Spleen (tissue), 11 donors: Measurements from ENCODE around the gene SPDYE3. TPM values are rescaled to one million over a fixed set of nuclear protein-coding genes. Genes with fewer than 3 reads are reported as not detected.

ENCODE experiments used
- polyA plus RNA-seq, 3 donors: library from polyadenylated mRNA; stranded (reverse); fragments of 200-250 nt; gene quantifications; one replicate each; pipeline ENCODE4 v1.2.1, GENCODE V29; 2013
- small RNA-seq, 4 donors: library from RNA; depleted of rRNA; stranded (forward); fragments of <200 nt; gene quantifications; one replicate each; pipeline ENCODE3, GENCODE V24; 2016
- total RNA-seq, 7 donors: library from RNA; depleted of rRNA in 3 of 7; stranded (reverse); fragments of >200 nt in 3 of 7; fragmentation: NEBNext Ultra II Directional in 4 of 7; extraction: Animal tissue kit (Norgen Biotek cat#: 25700) in 4 of 7; gene quantifications; one replicate each; pipeline versions ENCODE4 v1.1.0 to v1.2.1, GENCODE V29; 2016 to 2021
- donor health status: healthy with polysubstance abuse.
- donor health status: DM: no; HTN: no; CAD: no; lungs with moderate emphysema.
- donor health status: DM: no; HTN: no; CAD: no.
- donor health status: Bipolar disorder and iron deficiency.
- donor health status: healthy.
- donor health status: DM: no; HTN: no; CAD: no.
- donor health status: DM: yes; HTN: yes; CAD: no.

The SPDYE3 gene
- total and polyA plus RNA-seq, 10 donors: 0.09 to 0.22 (median 0.15) TPM; not detected in 7

Small RNA genes within 50 kb of the gene (small RNA-seq; reads per million reads assigned to genes)
- 0 reads per million in 4 donors for gene RF00019

Other genes starting within 250 kb of the SPDYE3 start
- gene ZNF3, start 226.0 kb upstream of the SPDYE3 start, total RNA-seq: 10 to 100 TPM; 25.7 to 34.0 (median 29.3) TPM
- gene ZNF3, start 226.0 kb upstream of the SPDYE3 start, polyA plus RNA-seq: 10 to 100 TPM; 11.0 to 17.3 (median 14.8) TPM
- 10 to 100 TPM; 47.0 to 86.7 (median 64.7) TPM for gene COPS6, start 218.7 kb upstream of the SPDYE3 start, total RNA-seq
- 10 to 100 TPM; 80.7 to 89.6 (median 83.5) TPM for gene COPS6, start 218.7 kb upstream of the SPDYE3 start, polyA plus RNA-seq
- 10 to 100 TPM; 49.5 to 74.7 (median 64.8) TPM for gene MCM7, start 206.3 kb upstream of the SPDYE3 start, total RNA-seq
- 10 to 100 TPM; 72.3 to 92.7 (median 75.8) TPM for gene MCM7, start 206.3 kb upstream of the SPDYE3 start, polyA plus RNA-seq
- 10 to 100 TPM in 5 of 7 donors, 1 to 10 TPM in 2; 9.2 to 18.0 (median 12.0) TPM for gene AP4M1, start 206.1 kb upstream of the SPDYE3 start, total RNA-seq
- gene AP4M1, start 206.1 kb upstream of the SPDYE3 start, polyA plus RNA-seq: 10 to 100 TPM in 2 of 3 donors, 1 to 10 TPM in 1; 8.7 to 10.1 (median 10.1) TPM
- 10 to 100 TPM; 29.7 to 44.0 (median 36.5) TPM for gene TAF6, start 188.3 kb upstream of the SPDYE3 start, total RNA-seq
- gene TAF6, start 188.3 kb upstream of the SPDYE3 start, polyA plus RNA-seq: 10 to 100 TPM; 16.5 to 36.6 (median 21.3) TPM
- 10 to 100 TPM; 12.4 to 19.7 (median 15.2) TPM for gene CNPY4, start 188.1 kb upstream of the SPDYE3 start, total RNA-seq
- 10 to 100 TPM in 2 of 3 donors, 1 to 10 TPM in 1; 9.7 to 14.1 (median 11.0) TPM for gene CNPY4, start 188.1 kb upstream of the SPDYE3 start, polyA plus RNA-seq
- gene MBLAC1, start 180.7 kb upstream of the SPDYE3 start, total RNA-seq: 1 to 10 TPM; 1.7 to 4.4 (median 2.0) TPM
- 1 to 10 TPM; 1.8 to 2.7 (median 2.4) TPM for gene MBLAC1, start 180.7 kb upstream of the SPDYE3 start, polyA plus RNA-seq
- 100 to 1,000 TPM; 152 to 328 (median 187) TPM for gene LAMTOR4, start 158.8 kb upstream of the SPDYE3 start, total RNA-seq
- 100 to 1,000 TPM; 470 to 709 (median 574) TPM for gene LAMTOR4, start 158.8 kb upstream of the SPDYE3 start, polyA plus RNA-seq
- gene TRAPPC14, start 149.0 kb upstream of the SPDYE3 start, total RNA-seq: 10 to 100 TPM; 33.0 to 68.7 (median 48.2) TPM
- gene TRAPPC14, start 149.0 kb upstream of the SPDYE3 start, polyA plus RNA-seq: 10 to 100 TPM; 33.0 to 54.5 (median 51.4) TPM
- gene GAL3ST4, start 139.1 kb upstream of the SPDYE3 start, total RNA-seq: 1 to 10 TPM; 1.3 to 6.2 (median 3.0) TPM
- gene GAL3ST4, start 139.1 kb upstream of the SPDYE3 start, polyA plus RNA-seq: 1 to 10 TPM; 1.0 to 2.8 (median 1.1) TPM
- gene GPC2, start 130.3 kb upstream of the SPDYE3 start, total RNA-seq: 1 to 10 TPM; 2.4 to 5.3 (median 4.5) TPM
- 1 to 10 TPM; 2.1 to 4.4 (median 4.2) TPM for gene GPC2, start 130.3 kb upstream of the SPDYE3 start, polyA plus RNA-seq
- gene STAG3, start 129.8 kb upstream of the SPDYE3 start, total RNA-seq: 10 to 100 TPM in 5 of 7 donors, 1 to 10 TPM in 2; 8.0 to 59.6 (median 31.4) TPM
- gene STAG3, start 129.8 kb upstream of the SPDYE3 start, polyA plus RNA-seq: 100 to 1,000 TPM in 2 of 3 donors, 10 to 100 TPM in 1; 69.5 to 123 (median 104) TPM
- gene PVRIG, start 87.8 kb upstream of the SPDYE3 start, total RNA-seq: 10 to 100 TPM; 21.9 to 58.7 (median 33.9) TPM
- 10 to 100 TPM; 20.3 to 41.2 (median 30.2) TPM for gene PVRIG, start 87.8 kb upstream of the SPDYE3 start, polyA plus RNA-seq
- 100 to 1,000 TPM in 2 of 7 donors, 10 to 100 TPM in 5; 66.2 to 114 (median 70.5) TPM for gene PILRB, start 50.4 kb downstream of the SPDYE3 start, total RNA-seq
- 10 to 100 TPM; 56.8 to 97.5 (median 95.0) TPM for gene PILRB, start 50.4 kb downstream of the SPDYE3 start, polyA plus RNA-seq
- 10 to 100 TPM; 19.8 to 61.1 (median 30.9) TPM for gene PILRA, start 65.8 kb downstream of the SPDYE3 start, total RNA-seq
- 10 to 100 TPM in 2 of 3 donors, 1 to 10 TPM in 1; 5.8 to 18.8 (median 11.7) TPM for gene PILRA, start 65.8 kb downstream of the SPDYE3 start, polyA plus RNA-seq
- gene ZCWPW1, start 121.0 kb downstream of the SPDYE3 start, total RNA-seq: 1 to 10 TPM; 4.5 to 8.3 (median 6.3) TPM
- gene ZCWPW1, start 121.0 kb downstream of the SPDYE3 start, polyA plus RNA-seq: 10 to 100 TPM; 21.7 to 42.6 (median 24.3) TPM
- 10 to 100 TPM; 42.3 to 82.2 (median 67.3) TPM for gene MEPCE, start 122.1 kb downstream of the SPDYE3 start, total RNA-seq
- gene MEPCE, start 122.1 kb downstream of the SPDYE3 start, polyA plus RNA-seq: 10 to 100 TPM; 31.4 to 56.9 (median 38.0) TPM
- gene PPP1R35, start 128.8 kb downstream of the SPDYE3 start, total RNA-seq: 10 to 100 TPM; 46.7 to 63.8 (median 57.7) TPM
- gene PPP1R35, start 128.8 kb downstream of the SPDYE3 start, polyA plus RNA-seq: 100 to 1,000 TPM in 2 of 3 donors, 10 to 100 TPM in 1; 87.6 to 111 (median 111) TPM
- gene SPACDR, start 156.6 kb downstream of the SPDYE3 start, total RNA-seq: 1 to 10 TPM in 5 of 7 donors, not detected in 2; 1.3 to 4.6 (median 1.9) TPM
- 1 to 10 TPM in 2 of 3 donors, under 1 TPM in 1; 0.65 to 2.1 (median 1.2) TPM for gene SPACDR, start 156.6 kb downstream of the SPDYE3 start, polyA plus RNA-seq
- 100 to 1,000 TPM in 3 of 7 donors, 10 to 100 TPM in 4; 67.1 to 119 (median 98.8) TPM for gene TSC22D4, start 171.5 kb downstream of the SPDYE3 start, total RNA-seq
- 100 to 1,000 TPM in 1 of 3 donors, 10 to 100 TPM in 2; 57.2 to 105 (median 83.9) TPM for gene TSC22D4, start 171.5 kb downstream of the SPDYE3 start, polyA plus RNA-seq
- gene NYAP1, start 176.2 kb downstream of the SPDYE3 start, total RNA-seq: 1 to 10 TPM in 3 of 7 donors, under 1 TPM in 3, not detected in 1; 0.32 to 2.1 (median 1.2) TPM
- under 1 TPM; 0.07 to 0.54 (median 0.14) TPM for gene NYAP1, start 176.2 kb downstream of the SPDYE3 start, polyA plus RNA-seq
- gene AGFG2, start 231.5 kb downstream of the SPDYE3 start, total RNA-seq: 100 to 1,000 TPM in 1 of 7 donors, 10 to 100 TPM in 6; 28.2 to 110 (median 52.3) TPM
- gene AGFG2, start 231.5 kb downstream of the SPDYE3 start, polyA plus RNA-seq: 10 to 100 TPM; 14.2 to 57.1 (median 17.4) TPM